ENCODE data around the gene CDC42SE2. TPM values are rescaled to one million over a fixed set of nuclear protein-coding genes. Genes with fewer than 3 reads are reported as not detected.
A peak's percentile ranks its signal among the peaks of the same experiment; 100 is the strongest.

CDC42SE2 gene, protein sequence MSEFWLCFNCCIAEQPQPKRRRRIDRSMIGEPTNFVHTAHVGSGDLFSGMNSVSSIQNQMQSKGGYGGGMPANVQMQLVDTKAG
- total RNA-seq, result 100 to 1,000 TPM; 145 TPM

DNA sequence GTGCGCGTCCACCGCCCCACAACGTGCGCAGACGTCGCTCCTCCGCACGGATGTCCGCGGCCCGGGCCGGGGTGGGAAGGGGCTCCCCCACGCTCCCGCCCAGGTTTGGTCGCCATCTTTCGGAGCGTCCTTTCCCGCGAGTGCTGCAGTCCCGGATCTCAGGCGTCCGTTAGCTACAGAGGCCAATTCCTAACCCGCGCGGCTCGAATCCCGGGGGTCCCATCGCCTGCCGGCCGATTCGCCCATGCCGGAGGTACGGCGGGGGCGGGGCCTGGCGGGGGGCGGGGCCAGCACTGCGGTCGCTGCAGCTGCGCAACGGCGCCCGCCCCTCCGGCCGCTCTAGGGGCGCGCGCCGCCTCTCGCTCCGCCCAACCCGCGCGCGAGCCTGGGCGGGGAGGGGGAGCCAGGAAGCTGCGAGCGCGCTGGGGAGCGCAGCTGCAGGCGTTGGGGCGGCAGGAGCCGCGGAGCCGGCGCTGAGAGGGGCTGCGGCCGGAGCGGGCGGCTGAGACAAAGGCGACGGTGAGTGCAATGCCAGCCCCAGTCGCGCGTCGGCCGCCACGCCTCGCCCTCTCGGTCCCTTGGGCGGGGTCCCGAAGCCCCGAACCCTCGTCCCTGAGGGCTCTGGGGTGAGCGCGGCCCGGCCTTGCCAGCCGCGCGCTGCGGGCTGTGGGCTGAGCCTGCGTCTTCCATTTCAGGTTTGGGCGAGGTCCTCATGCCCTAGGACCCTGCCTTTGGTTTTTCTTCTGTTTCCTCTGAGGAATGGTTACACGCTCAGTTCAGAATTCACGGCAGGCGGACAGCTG is at the start of gene CDC42SE2:
Gene CDC42SE2, plus strand, starts transcription at position 406 of the 803 bp plus-strand sequence. CDS start 95,441 bp downstream, outside the sequence.
- Mint-ChIP-seq H3K4me1 (peaks cover 43% of the 10 kb centered on the region), H3K27ac (peak within 1 kb of the TSS; percentile 97)
- POLR2A ChIA-PET, result interaction anchor here (0.6 to 1.7 kb wide), 9 partner anchors 9 to 1225 kb away, joined by 3 to 5 read pairs (median 4); no protein-coding TSS in a partner anchor

DNA sequence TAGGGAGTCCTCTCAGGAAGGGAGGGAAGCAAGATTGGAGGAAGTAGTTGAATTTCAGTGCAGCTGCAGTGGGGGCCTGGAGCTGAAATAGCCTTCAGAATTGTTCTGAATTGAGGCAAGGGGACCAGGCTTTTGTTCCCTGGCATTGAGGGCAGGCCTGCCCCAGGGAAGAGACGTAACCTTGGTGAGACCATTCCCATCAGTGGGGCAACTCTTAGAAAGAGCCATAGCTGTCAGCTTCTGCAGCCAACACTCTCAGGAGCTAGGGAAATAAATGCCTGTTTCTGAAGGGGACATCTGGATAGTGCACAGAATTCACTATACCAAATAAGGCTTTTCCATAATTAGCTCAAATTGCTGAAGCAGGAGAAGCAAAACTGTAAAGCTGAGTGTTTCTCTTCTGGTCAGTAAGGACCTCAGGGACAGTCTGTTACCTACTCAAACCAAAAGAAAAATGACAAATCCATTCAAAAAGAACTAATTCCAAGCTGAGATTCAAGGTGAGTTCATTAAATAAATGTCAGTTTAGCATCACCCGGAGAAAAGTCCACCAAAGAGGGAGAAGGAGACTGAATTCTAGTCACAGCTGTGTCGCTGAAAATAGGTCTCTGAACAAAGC is 49.1 kb upstream of the CDC42SE2 start:
- no peak overlapping the region for H3K4me3 Mint-ChIP-seq
- H3K27ac Mint-ChIP-seq, result no peak overlapping the region
- H3K36me3 Mint-ChIP-seq (ENCODE audit: low read depth), result peaks cover 10% of the 10 kb centered on the region
- H3K27me3 Mint-ChIP-seq, result no peaks in the 10 kb centered on the region
- DNase-seq, result no peak
- CTCF ChIA-PET, result interaction anchor here (1.0 to 1.9 kb wide), 4 partner anchors 8 to 168 kb away, joined by 3 to 7 read pairs (median 4); no protein-coding TSS in a partner anchor
- H3K9me3 Mint-ChIP-seq, result no peaks in the 10 kb centered on the region
- POLR2A ChIA-PET, result no interaction called here
- peaks cover 40% of the 10 kb centered on the region for H3K4me1 Mint-ChIP-seq

More for the DNA sequence above, at the start of gene CDC42SE2:
- Mint-ChIP-seq H3K4me3 (peak within 1 kb of the TSS; percentile 84), H3K9me3 (no peaks in the 10 kb centered on the region), H3K36me3 (ENCODE audit: low read depth) (peaks cover 49% of the 10 kb centered on the region), H3K27me3 (no peaks in the 10 kb centered on the region)
- CTCF ChIA-PET, result interaction anchor here (0.6 to 4.8 kb wide), 15 partner anchors 9 to 142 kb away, joined by 3 to 28 read pairs (median 5); no protein-coding TSS in a partner anchor
- DNase-seq, result peak; percentile 83

DNA sequence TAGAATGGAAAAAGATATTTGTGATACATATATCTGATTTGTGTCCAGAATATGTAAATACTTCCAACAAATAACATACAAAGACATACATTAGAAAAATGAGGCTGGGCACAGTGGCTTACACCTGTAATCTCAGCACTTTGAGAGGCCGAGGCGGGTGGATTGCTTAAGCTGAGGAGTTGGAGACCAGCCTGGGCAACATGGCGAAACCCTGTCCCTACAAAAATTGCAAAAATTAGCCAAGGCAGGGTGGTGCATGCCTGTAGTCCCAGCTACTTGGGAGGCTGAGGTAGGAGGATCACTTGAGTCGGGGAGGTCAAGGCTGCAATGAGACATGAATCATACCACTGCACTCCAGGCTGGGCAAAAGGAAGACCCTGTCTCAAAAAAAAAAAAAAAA is 46.1 kb upstream of the CDC42SE2 start:
- Mint-ChIP-seq H3K4me1 (peaks cover 21% of the 10 kb centered on the region), H3K27me3 (no peaks in the 10 kb centered on the region), H3K36me3 (ENCODE audit: low read depth) (peaks cover 2% of the 10 kb centered on the region), H3K4me3 (no peak overlapping the region), H3K9me3 (no peaks in the 10 kb centered on the region), H3K27ac (no peak overlapping the region)
- DNase-seq, result no peak
- CTCF ChIA-PET, result no interaction called here
- POLR2A ChIA-PET, result no interaction called here

DNA sequence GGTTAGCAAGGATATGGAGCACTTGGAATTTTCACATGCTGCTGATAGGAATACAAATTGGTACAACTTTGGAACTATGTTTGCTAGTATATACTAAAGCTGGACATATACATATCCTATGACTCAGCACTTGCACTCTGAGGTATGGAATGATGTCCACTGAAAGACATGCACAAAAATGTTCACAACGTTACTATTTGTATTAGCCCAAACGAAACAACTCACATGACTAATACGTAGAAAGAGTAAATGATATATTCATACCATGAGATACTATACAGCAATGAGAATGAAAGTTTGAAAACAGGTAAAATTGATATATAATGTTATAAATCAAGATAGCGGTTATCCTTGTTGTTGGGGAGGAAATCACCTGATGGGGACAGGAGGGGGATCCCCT is 45.5 kb upstream of the CDC42SE2 start:
- DNase-seq, result no peak
- POLR2A ChIA-PET, result interaction anchor here (0.7 kb wide), 1 partner anchor 1247 kb away, joined by 3 read pairs; no protein-coding TSS in a partner anchor
- no peaks in the 10 kb centered on the region for H3K27me3 Mint-ChIP-seq
- no peak overlapping the region for H3K4me3 Mint-ChIP-seq
- H3K27ac Mint-ChIP-seq, result no peak overlapping the region
- no peaks in the 10 kb centered on the region for H3K9me3 Mint-ChIP-seq
- CTCF ChIA-PET, result no interaction called here
- peaks cover 21% of the 10 kb centered on the region for H3K4me1 Mint-ChIP-seq
- peaks cover 3% of the 10 kb centered on the region for H3K36me3 Mint-ChIP-seq (ENCODE audit: low read depth)

DNA sequence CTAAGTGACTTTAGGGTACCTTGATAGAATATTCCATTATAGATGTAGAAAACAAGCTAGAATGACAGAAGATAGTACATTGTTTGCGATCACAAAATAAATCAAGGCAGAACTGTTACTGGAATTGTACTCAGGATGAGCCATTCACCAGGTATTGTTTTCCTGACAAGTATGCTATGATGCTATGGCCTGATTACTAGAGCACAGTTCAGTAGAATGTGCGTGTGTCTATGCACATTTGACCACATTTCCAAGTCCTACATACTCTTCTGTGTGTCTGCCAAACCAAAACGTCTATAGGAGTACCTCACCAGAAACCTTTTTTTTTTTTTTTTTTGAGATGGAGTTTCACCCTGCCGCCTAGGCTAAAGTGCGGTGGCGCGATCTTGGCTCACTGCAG is 43.3 kb upstream of the CDC42SE2 start:
- CTCF ChIA-PET, result interaction anchor here (0.7 kb wide), 1 partner anchor 63 kb away, joined by 3 read pairs; no protein-coding TSS in a partner anchor
- H3K36me3 Mint-ChIP-seq (ENCODE audit: low read depth), result peaks cover 1% of the 10 kb centered on the region
- no peak overlapping the region for H3K27ac Mint-ChIP-seq
- no peaks in the 10 kb centered on the region for H3K9me3 Mint-ChIP-seq
- POLR2A ChIA-PET, result no interaction called here
- H3K4me1 Mint-ChIP-seq, result peaks cover 10% of the 10 kb centered on the region
- H3K27me3 Mint-ChIP-seq, result no peaks in the 10 kb centered on the region
- H3K4me3 Mint-ChIP-seq, result no peak overlapping the region
- DNase-seq, result no peak

DNA sequence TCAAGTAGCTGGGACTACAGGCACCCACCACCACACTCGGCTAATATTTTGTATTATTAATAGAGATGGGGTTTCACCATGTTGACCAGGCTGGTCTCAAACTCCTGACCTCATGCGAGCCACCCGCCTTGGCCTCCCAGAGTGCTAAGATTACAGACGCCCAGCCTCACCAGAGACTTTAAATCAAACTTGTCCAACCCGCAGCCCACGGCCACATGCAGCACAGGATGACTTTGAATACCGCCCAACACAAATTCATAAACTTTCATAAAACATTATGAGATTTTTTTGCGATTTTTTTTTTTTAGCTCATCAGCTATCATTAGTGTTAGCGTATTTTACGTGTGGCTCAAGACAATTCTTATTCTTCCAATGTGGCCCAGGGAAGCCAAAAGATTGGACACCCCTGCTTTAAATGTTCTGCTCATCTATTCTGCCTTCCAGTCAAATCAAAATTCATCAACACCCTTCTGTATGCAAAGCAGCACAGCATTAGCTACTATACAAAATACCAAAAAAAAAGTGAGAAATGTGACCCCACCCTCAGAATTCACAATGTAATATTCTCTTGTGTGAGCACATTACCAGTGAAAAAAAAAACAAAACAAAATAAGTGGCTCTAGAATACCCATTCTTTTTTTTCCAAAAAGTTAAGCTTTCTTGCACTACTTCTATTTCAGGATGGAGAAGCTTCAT is 42.7 kb upstream of the CDC42SE2 start:
- Mint-ChIP-seq H3K36me3 (ENCODE audit: low read depth) (peaks cover 1% of the 10 kb centered on the region), H3K27ac (peak overlapping the region; percentile 25), H3K4me3 (no peak overlapping the region), H3K9me3 (no peaks in the 10 kb centered on the region), H3K27me3 (no peaks in the 10 kb centered on the region), H3K4me1 (peaks cover 10% of the 10 kb centered on the region)
- CTCF ChIA-PET, result interaction anchor here (0.8 to 1.4 kb wide), 3 partner anchors 8 to 15 kb away, joined by 3 to 5 read pairs (median 3); no protein-coding TSS in a partner anchor
- DNase-seq, result no peak
- POLR2A ChIA-PET, result no interaction called here

DNA sequence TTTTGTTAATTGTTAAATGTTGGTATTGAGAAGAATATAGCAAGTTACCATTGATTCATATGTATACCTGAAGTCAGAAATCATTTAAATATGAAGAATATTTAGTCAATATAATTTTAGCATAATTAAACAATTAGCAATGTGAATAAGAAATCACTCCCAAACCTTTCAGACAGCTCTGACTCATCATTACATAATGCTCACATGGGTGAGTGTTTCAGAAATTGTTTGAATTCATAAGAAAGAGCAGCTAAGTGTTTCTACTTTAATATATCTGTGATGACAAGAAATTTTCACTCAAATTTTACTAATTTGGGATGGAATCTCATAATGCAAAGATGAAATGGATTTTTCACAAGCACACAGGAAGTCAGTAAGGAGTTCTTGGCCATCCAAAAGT is 42.0 kb upstream of the CDC42SE2 start:
- H3K27ac Mint-ChIP-seq, result no peak overlapping the region
- H3K4me1 Mint-ChIP-seq, result peaks cover 10% of the 10 kb centered on the region
- no peaks in the 10 kb centered on the region for H3K9me3 Mint-ChIP-seq
- no peaks in the 10 kb centered on the region for H3K27me3 Mint-ChIP-seq
- no peak for DNase-seq
- POLR2A ChIA-PET, result no interaction called here
- CTCF ChIA-PET, result interaction anchor here (0.8 to 1.4 kb wide), 4 partner anchors 9 to 28 kb away, joined by 3 to 5 read pairs (median 3); no protein-coding TSS in a partner anchor
- H3K4me3 Mint-ChIP-seq, result no peak overlapping the region
- H3K36me3 Mint-ChIP-seq (ENCODE audit: low read depth), result peaks cover 1% of the 10 kb centered on the region

DNA sequence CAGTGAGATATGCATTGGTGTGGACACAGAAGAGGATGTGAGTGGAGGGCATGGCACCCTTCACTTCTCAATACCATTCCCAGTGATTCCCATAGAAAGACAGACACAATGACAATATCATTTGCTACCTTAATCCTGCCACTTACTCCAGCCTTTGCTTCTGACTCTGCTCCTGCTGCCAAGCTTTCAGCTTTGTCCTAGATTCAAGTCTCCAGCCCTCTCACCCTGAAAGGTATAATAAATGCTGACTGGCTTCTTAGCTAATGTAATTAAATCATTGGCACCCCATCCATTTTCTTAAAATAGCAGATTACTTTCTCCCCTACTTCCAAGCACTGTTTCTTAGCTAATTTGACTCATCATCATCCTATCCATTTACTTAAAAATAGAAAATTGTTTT is 41.1 kb upstream of the CDC42SE2 start:
- DNase-seq, result no peak
- H3K27ac Mint-ChIP-seq, result no peak overlapping the region
- ChIA-PET POLR2A (no interaction called here), CTCF (interaction anchor here (1.1 to 1.4 kb wide), 3 partner anchors 10 to 146 kb away, joined by 3 to 5 read pairs (median 3); no protein-coding TSS in a partner anchor)
- peaks cover 1% of the 10 kb centered on the region for H3K36me3 Mint-ChIP-seq (ENCODE audit: low read depth)
- H3K27me3 Mint-ChIP-seq, result no peaks in the 10 kb centered on the region
- H3K4me1 Mint-ChIP-seq, result peaks cover 10% of the 10 kb centered on the region
- no peaks in the 10 kb centered on the region for H3K9me3 Mint-ChIP-seq
- H3K4me3 Mint-ChIP-seq, result no peak overlapping the region

DNA sequence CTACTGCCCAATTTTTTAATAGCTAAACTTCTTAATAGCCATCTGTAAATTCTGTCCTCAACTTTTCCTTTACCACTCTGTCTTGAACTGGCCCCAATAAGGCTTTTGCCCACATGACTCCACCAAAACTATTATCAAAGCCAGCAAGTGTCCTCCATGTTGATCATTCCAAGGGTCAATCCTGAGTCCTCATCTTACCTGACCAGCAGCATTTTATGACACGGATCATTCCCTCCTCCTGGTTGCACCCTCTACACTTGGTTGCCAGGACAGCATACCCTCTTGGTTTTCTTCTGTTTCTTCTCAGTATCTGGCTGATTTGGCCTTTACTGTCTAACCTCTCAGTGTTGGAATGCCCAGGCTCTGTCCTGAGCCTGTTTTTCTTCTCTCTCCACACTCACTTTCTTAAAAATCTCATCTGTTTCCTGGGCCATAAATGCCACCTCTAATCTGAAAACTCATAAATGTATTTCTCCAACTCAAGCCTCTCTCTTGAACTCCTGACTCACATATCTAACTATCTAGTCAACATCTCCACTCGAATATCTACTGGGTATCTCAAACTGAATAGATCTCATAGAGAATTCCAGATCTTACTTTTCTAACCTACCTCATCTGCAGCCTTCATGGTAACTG is 40.0 kb upstream of the CDC42SE2 start:
- Mint-ChIP-seq H3K36me3 (ENCODE audit: low read depth) (peaks cover 1% of the 10 kb centered on the region), H3K4me1 (peaks cover 7% of the 10 kb centered on the region), H3K27me3 (no peaks in the 10 kb centered on the region), H3K9me3 (no peaks in the 10 kb centered on the region), H3K27ac (no peak overlapping the region), H3K4me3 (no peak overlapping the region)
- DNase-seq, result no peak
- ChIA-PET CTCF (interaction anchor here (0.5 to 1.3 kb wide), 6 partner anchors 10 to 147 kb away, joined by 3 to 6 read pairs (median 3); no protein-coding TSS in a partner anchor), POLR2A (no interaction called here)

DNA sequence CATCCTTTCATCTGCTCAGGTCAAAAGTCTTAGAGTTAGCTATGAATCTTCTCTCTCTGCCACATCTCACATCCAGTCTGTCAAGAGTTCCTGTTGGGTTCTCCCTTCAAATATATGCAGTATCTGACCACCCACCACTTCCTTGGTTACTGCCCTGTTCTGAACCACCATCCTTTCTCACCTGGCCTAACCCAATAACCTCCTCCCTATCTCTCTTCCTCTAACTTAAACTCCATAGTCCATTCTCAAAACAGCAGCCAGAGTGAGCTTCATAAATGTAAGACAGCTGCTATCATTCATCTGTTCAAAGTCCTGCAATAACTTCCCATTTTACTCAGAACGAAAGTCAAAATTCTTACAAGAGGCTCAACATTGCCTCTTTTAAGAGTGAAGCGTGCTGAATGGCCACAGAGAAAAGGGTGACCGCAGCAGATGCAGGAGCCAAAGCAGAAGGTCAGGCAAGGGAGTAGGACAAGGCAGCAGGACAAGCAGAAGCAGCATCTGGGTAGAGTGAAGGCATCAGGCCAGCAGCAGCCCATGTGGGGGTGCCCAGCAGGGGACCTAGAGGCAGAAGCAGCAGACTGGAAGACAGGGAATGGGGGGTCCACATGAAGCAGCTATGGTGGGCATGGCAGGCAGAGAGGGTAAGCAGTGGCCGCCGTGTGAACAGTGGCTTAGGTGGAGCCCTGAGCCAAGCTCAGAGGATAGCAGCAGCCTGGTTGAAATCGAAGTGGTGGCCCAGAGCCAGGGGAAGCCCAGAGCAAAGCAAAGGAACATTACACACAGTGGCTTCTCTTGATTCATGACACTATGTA is 39.3 kb upstream of the CDC42SE2 start:
- CTCF ChIA-PET, result interaction anchor here (0.5 to 2.0 kb wide), 7 partner anchors 8 to 153 kb away, joined by 3 to 6 read pairs (median 3); no protein-coding TSS in a partner anchor
- Mint-ChIP-seq H3K9me3 (no peaks in the 10 kb centered on the region), H3K27ac (no peak overlapping the region)

DNA sequence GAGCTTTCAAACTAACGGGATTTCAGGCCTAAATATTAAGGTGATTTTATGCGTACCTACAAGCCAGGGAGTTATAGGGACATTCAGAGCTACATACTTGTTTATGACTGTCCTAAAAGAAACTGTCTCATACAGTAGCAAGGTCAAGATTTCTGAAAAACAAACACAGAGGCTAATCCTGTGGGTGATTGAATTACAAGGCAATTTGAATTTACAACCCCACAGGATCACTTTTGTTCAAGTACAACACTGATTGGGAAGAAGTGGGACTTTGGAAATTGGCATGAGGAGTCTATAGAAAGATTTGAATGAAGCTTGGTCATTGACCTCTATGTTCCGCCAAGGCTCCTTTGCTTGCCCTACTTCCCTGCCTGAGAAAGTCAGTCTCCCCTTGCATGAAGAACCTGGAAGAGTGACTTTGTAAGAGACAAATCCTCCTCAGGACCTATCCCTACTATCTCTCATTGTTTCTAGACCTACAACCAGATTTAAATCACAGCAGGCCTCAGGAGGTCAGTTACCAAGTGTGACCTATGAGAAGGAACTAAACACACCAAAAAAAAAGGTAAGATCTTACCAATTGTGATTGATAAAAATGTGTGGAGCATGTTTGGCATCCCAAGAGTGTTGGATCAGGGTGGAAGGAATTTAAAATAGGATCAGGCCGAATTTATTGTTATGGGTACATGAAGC is 38.4 kb upstream of the CDC42SE2 start:
- H3K36me3 Mint-ChIP-seq (ENCODE audit: low read depth), result peaks cover 1% of the 10 kb centered on the region
- no peaks in the 10 kb centered on the region for H3K27me3 Mint-ChIP-seq
- no peaks in the 10 kb centered on the region for H3K9me3 Mint-ChIP-seq

More for the DNA sequence above, 39.3 kb upstream of the CDC42SE2 start:
- POLR2A ChIA-PET, result no interaction called here
- no peak overlapping the region for H3K4me3 Mint-ChIP-seq
- H3K4me1 Mint-ChIP-seq, result peaks cover 4% of the 10 kb centered on the region
- H3K27me3 Mint-ChIP-seq, result no peaks in the 10 kb centered on the region
- peak; percentile 26 for DNase-seq
- peaks cover 1% of the 10 kb centered on the region for H3K36me3 Mint-ChIP-seq (ENCODE audit: low read depth)

More for the DNA sequence above, 38.4 kb upstream of the CDC42SE2 start:
- CTCF ChIA-PET, result interaction anchor here (1.1 to 2.0 kb wide), 4 partner anchors 9 to 152 kb away, joined by 3 to 6 read pairs (median 4); no protein-coding TSS in a partner anchor
- Mint-ChIP-seq H3K27ac (no peak overlapping the region), H3K4me1 (peaks cover 3% of the 10 kb centered on the region), H3K4me3 (no peak overlapping the region)
- DNase-seq, result no peak
- POLR2A ChIA-PET, result no interaction called here

Measured in activated CD4-positive, alpha-beta T cell treated with anti-CD3 and anti-CD28 coated beads, Interleukin-2, amount 10 ng/mL, durations not matched to agents 7 days and 5 days (primary cell).